DND-41 (cell line): ENCODE data around the gene ATP1A1.

Source experiments
- ATAC-seq: fragments of 200-7000 bp; cut with Tn5 transposase; 3 replicates; pipeline ENCODE4 v1.9.1; 2021; ENCODE audit warnings: low read depth; ENCODE audit not compliant: insufficient read depth
- DNase-seq: peaks from one replicate; pipeline ENCODE4 v3.0.0-alpha.2; 2020
- H2AFZ ChIP-seq: 2 replicates; pipeline ENCODE4 v1.6.0; 2012; ENCODE audit warnings: low read depth, low read length
- H3K27ac ChIP-seq: 2 replicates; pipeline ENCODE4 v1.5.1; 2012; ENCODE audit warnings: low read length, inconsistent platforms
- H3K27me3 ChIP-seq: fragments of 200-600 bp; sonication (generic); 2 replicates; pipeline ENCODE4 v1.6.0; 2012; ENCODE audit warnings: low read length, mild to moderate bottlenecking, inconsistent platforms; ENCODE audit not compliant: insufficient read depth, poor library complexity
- H3K36me3 ChIP-seq: 2 replicates; pipeline ENCODE4 v1.5.1; 2012; ENCODE audit warnings: low read length, inconsistent platforms; ENCODE audit not compliant: insufficient read depth
- H3K4me1 ChIP-seq: 2 replicates; pipeline ENCODE4 v1.5.1; 2012; ENCODE audit warnings: mild to moderate bottlenecking, low read length; ENCODE audit not compliant: insufficient read depth
- H3K4me2 ChIP-seq: 2 replicates; pipeline ENCODE4 v1.6.0; 2012; ENCODE audit warnings: mild to moderate bottlenecking, moderate library complexity, low read length, inconsistent platforms; ENCODE audit not compliant: insufficient read depth
- H3K4me3 ChIP-seq, 2 experiments: fragments of 200-600 bp in 1 of 2; shearing (Covaris generic) in 1 of 2; 2 replicates each; pipeline ENCODE4 v1.5.1; 2012 to 2016; ENCODE audit warnings: inconsistent platforms in 2 of 2, low read length in 2 of 2, mild to moderate bottlenecking in 2 of 2, low read depth in 1 of 2, moderate library complexity in 1 of 2
- H3K79me2 ChIP-seq: 2 replicates; pipeline ENCODE4 v1.6.0; 2012; ENCODE audit warnings: low read length, inconsistent platforms; ENCODE audit not compliant: insufficient read depth
- H3K9ac ChIP-seq: 2 replicates; pipeline ENCODE4 v1.6.0; 2012; ENCODE audit warnings: low read depth, mild to moderate bottlenecking, inconsistent platforms, low read length, moderate library complexity
- H3K9me3 ChIP-seq: 2 replicates; pipeline ENCODE4 v1.5.1; 2012; ENCODE audit warnings: low read length, moderate library complexity, mild to moderate bottlenecking, inconsistent platforms; ENCODE audit not compliant: insufficient read depth, severe bottlenecking
- H4K20me1 ChIP-seq: 2 replicates; pipeline ENCODE4 v1.6.0; 2012; ENCODE audit warnings: low read length; ENCODE audit not compliant: insufficient read depth
- CTCF ChIP-seq: IDR thresholded peaks from 2 replicates; pipeline ENCODE4 v1.5.1; 2012; ENCODE audit warnings: borderline replicate concordance, low read length, moderate library complexity, mild to moderate bottlenecking; ENCODE audit not compliant: poor library complexity, severe bottlenecking; ENCODE audit errors: extremely low read depth
- EZH2 ChIP-seq: IDR thresholded peaks from 3 replicates; pipeline ENCODE4 v1.6.1; 2012; ENCODE audit warnings: borderline replicate concordance, low read depth, mild to moderate bottlenecking, moderate library complexity, low read length, inconsistent platforms; ENCODE audit not compliant: severe bottlenecking

Gene ATP1A1

GRCh38 chr1:116356067-116356466 is 17.0 kb upstream of the ATP1A1 start:
- Histone ChIP-seq H3K27me3 (peaks cover 3% of the 10 kb centered on the region), H4K20me1 (no peaks in the 10 kb centered on the region), H3K4me1 (no peaks in the 10 kb centered on the region), H3K36me3 (no peaks in the 10 kb centered on the region), H3K9me3 (no peaks in the 10 kb centered on the region), H3K9ac (no peak overlapping the region), H3K4me3 (no peak overlapping the region), H2AFZ (no peak overlapping the region), H3K79me2 (no peaks in the 10 kb centered on the region), H3K4me2 (no peak overlapping the region), H3K27ac (no peak overlapping the region)
- DNase-seq: no peak
- TF ChIP-seq CTCF: no peak
- TF ChIP-seq EZH2: no peak
- ATAC-seq: no peak

- H3K9me3 ChIP-seq: no peaks in the 10 kb centered on the region
- H3K36me3 ChIP-seq: no peaks in the 10 kb centered on the region
- H3K79me2 ChIP-seq: no peaks in the 10 kb centered on the region
- no peak for DNase-seq
- no peak overlapping the region for H3K27ac ChIP-seq
- H2AFZ ChIP-seq: no peak overlapping the region
- TF ChIP-seq EZH2 (no peak), CTCF (no peak)
- no peak for ATAC-seq
- peaks cover 5% of the 10 kb centered on the region for H3K27me3 ChIP-seq
- no peaks in the 10 kb centered on the region for H3K4me1 ChIP-seq
- H3K4me2 ChIP-seq: no peak overlapping the region
- no peak overlapping the region for H3K9ac ChIP-seq
- no peak overlapping the region for H3K4me3 ChIP-seq
- no peaks in the 10 kb centered on the region for H4K20me1 ChIP-seq
These were observed 16.4 kb upstream of the ATP1A1 start for GRCh38 chr1:116356673-116357072.

- TF ChIP-seq CTCF (no peak), EZH2 (no peak)
- no peaks in the 10 kb centered on the region for H4K20me1 ChIP-seq
- DNase-seq: no peak
- H3K4me1 ChIP-seq: no peaks in the 10 kb centered on the region
- H2AFZ ChIP-seq: no peak overlapping the region
- H3K4me3 ChIP-seq: no peak overlapping the region
- no peaks in the 10 kb centered on the region for H3K36me3 ChIP-seq
- H3K9me3 ChIP-seq: no peaks in the 10 kb centered on the region
- no peak overlapping the region for H3K4me2 ChIP-seq
- ATAC-seq: no peak
- no peak overlapping the region for H3K9ac ChIP-seq
- H3K79me2 ChIP-seq: no peaks in the 10 kb centered on the region
- H3K27me3 ChIP-seq: peaks cover 7% of the 10 kb centered on the region
- no peak overlapping the region for H3K27ac ChIP-seq
These were observed 15.6 kb upstream of the ATP1A1 start for GRCh38 chr1:116357487-116357886.

GRCh38 chr1:116359060-116359830 is 13.8 kb upstream of the ATP1A1 start:
- Histone ChIP-seq H3K4me2 (no peak overlapping the region), H4K20me1 (no peaks in the 10 kb centered on the region), H3K9ac (no peak overlapping the region), H3K4me1 (no peaks in the 10 kb centered on the region), H3K4me3 (no peak overlapping the region), H3K27ac (no peak overlapping the region), H3K79me2 (no peaks in the 10 kb centered on the region), H3K36me3 (no peaks in the 10 kb centered on the region), H3K9me3 (no peaks in the 10 kb centered on the region), H3K27me3 (peaks cover 7% of the 10 kb centered on the region), H2AFZ (no peak overlapping the region)
- DNase-seq: no peak
- TF ChIP-seq EZH2 (no peak), CTCF (no peak)
- no peak for ATAC-seq
